Measurements from ENCODE around the gene POU2F3. TPM values are rescaled to one million over a fixed set of nuclear protein-coding genes. Genes with fewer than 3 reads are reported as not detected.

Gene POU2F3
- not detected in 2 replicates for total RNA-seq

GRCh38 chr11:120239713-120240640 lies at the start of gene POU2F3:
POU2F3 (plus strand) TSS chr11:120240140; CDS start chr11:120240344, 204 bp downstream.

DNA sequence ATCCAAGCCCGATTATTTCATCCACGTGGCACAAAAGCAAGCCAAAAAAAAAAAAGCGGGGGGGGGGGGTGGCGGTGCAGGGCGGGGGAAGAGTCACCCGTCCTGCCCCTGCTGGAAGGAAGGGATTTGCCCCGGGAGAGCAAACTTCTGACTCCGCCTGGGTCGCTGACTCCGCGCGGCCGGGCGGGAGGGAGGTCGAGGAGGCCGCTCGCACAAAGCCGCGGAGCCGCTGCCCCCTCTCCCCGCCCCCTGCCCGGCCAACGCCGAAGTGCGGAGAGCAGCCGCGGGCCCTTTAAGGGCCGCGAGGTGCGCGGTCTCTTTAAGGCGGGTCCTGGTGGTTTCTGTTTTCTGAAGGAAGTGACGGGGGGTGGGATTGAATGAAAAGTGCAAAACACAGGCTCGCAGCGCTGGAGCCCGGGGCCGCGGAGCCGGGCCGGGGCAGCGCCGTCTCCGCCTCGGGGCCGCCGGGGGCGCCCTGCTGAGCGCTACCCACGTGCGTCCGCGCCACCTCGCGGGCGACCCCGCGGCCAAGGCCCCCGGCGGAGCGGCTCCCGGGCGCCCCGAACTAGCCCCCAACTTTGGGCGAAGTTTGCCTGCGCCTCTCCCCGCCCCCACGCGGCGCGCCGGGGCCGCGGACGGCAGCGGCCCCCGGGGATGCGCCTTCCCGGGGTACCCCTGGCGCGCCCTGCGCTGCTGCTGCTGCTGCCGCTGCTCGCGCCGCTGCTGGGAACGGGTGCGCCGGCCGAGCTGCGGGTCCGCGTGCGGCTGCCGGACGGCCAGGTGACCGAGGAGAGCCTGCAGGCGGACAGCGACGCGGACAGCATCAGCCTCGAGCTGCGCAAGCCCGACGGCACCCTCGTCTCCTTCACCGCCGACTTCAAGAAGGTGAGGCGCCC lies 29.1 kb upstream of the POU2F3 start, which contains the start of gene OAF:
Gene OAF, plus strand, starts transcription at position 407 of the 896 bp plus-strand sequence. Its CDS starts 248 bp downstream, at position 655.

GRCh38 chr11:120324932-120325810 lies 85.2 kb downstream of the POU2F3 start, which contains the start of gene TLCD5:
TLCD5 (plus strand) TSS chr11:120325299; CDS start chr11:120327442, 2,143 bp downstream.

DNA sequence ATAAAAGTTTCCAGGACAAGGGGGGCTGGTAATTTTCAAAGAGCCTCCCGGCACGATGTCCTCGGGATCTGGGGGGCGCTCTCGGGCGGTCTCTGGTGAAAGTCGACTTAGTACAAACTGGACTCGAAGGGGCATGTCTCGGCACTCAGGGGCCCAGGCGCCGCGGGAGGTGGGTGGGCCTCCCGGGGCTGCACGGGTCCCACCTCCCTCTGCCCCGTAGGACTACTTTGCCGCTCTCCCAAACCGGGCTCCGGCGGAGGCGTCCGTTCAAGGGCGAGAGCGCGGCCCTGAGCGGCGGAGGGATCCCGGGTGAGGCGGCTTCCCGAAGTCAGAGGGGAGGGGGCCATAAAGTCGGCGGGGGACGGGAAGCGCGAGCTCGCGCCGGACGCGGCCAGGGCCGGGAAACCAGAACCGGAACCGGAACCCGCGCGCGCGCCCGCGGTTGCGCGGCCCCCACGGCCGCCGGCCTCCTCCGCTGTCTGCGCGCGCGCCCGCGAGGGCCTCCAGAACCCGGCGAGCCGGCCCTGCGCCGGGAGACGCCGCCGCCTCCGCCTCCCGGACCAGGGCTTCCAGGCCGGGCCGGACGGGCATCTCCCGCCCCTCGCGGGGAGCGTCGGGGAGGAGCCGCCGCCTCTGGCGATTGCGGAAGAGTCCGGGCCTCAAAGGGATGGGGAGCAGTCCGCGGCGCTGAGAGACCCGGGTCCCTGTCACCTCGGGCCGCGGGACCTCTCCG lies 96.1 kb downstream of the POU2F3 start, which contains the start of gene ARHGEF12:
Gene ARHGEF12, plus strand, starts transcription at position 506 of the 733 bp plus-strand sequence. CDS start 831 bp downstream, outside the sequence.

Other genes with a start within 250 kb of the POU2F3 start
- not detected in 2 replicates for gene TRIM29, start 102.0 kb upstream of the POU2F3 start, total RNA-seq
- 79.8 and 94.4 TPM in 2 replicates for gene OAF, start 29.1 kb upstream of the POU2F3 start, total RNA-seq
- gene TLCD5, start 85.2 kb downstream of the POU2F3 start, total RNA-seq, result 3.0 and 6.6 TPM in 2 replicates
- 30.9 and 38.2 TPM in 2 replicates for gene ARHGEF12, start 96.3 kb downstream of the POU2F3 start, total RNA-seq